ENCODE measurements around the gene CASZ1. TPM values are rescaled to one million over a fixed set of nuclear protein-coding genes. Genes with fewer than 3 reads are reported as not detected.
A peak's percentile ranks its signal among the peaks of the same experiment; 100 is the strongest.

CASZ1 gene
- total RNA-seq, 1 experiment from 2014 or later: 2.3 TPM

GRCh38 chr1:10688409-10688786 is 108.0 kb downstream of the CASZ1 start:
- peaks cover 28% of the 10 kb centered on the region for H3K4me1 ChIP-seq

GRCh38 chr1:10687782-10688408 is 108.6 kb downstream of the CASZ1 start:
- H3K27ac ChIP-seq: no peak overlapping the region
- H3K4me3 ChIP-seq: no peak overlapping the region
- H3K9me3 ChIP-seq (replicated peaks): no peaks in the 10 kb centered on the region
- peaks cover 31% of the 10 kb centered on the region for H3K4me1 ChIP-seq
- peaks cover 4% of the 10 kb centered on the region; the same call in 1 of the 2 replicates for H3K27me3 ChIP-seq
- no peaks in the 10 kb centered on the region for H3K36me3 ChIP-seq
- no peak for DNase-seq

More at GRCh38 chr1:10688409-10688786, 108.0 kb downstream of the CASZ1 start:
- no peaks in the 10 kb centered on the region for H3K9me3 ChIP-seq (replicated peaks)
- no peak overlapping the region for H3K4me3 ChIP-seq
- DNase-seq: no peak
- peaks cover 5% of the 10 kb centered on the region; the same call in 1 of the 2 replicates for H3K27me3 ChIP-seq
- H3K36me3 ChIP-seq: no peaks in the 10 kb centered on the region
- H3K27ac ChIP-seq: no peak overlapping the region

- H3K27ac ChIP-seq: no peak overlapping the region
- H3K4me3 ChIP-seq: no peak overlapping the region
- H3K9me3 ChIP-seq (replicated peaks): no peaks in the 10 kb centered on the region
- peaks cover 37% of the 10 kb centered on the region for H3K4me1 ChIP-seq
- no peaks in the 10 kb centered on the region for H3K27me3 ChIP-seq
- no peaks in the 10 kb centered on the region for H3K36me3 ChIP-seq
- DNase-seq: no peak
These were observed 109.2 kb downstream of the CASZ1 start for GRCh38 chr1:10687251-10687651.

GRCh38 chr1:10686404-10687040 is 109.9 kb downstream of the CASZ1 start:
- Histone ChIP-seq H3K27me3 (no peaks in the 10 kb centered on the region), H3K36me3 (no peaks in the 10 kb centered on the region), H3K4me3 (no peak overlapping the region), H3K9me3 (replicated peaks) (no peaks in the 10 kb centered on the region), H3K4me1 (peaks cover 45% of the 10 kb centered on the region), H3K27ac (peak overlapping the region; percentile 70)
- DNase-seq: no peak

DNA sequence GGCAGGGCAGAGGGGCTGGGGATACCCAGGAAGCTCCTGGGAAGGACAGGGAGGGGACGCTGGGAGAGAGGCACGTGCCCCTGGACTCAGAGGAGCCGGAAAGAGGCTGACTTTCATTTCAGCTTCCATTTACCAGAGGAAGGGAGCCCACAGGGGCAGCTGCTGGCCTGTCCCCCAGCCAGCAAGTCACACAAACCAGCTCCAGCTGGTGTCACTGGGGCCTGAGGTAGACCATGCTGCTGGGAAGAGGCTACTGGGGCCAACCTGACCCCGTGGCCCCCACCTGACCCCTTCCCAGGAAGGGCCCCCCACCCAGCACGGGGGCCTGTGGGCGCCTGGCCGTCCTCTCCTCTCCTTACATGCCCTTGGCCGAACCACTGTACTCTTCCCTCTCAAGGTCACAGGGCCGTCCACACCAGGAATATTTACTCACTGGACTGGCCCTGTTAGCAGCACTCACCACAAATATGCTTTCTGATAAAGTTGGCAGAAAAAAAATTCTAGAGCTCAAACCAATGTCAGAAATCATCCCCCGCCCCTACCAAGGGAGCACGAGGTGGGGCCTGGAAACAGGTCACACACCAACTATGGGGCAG is 110.5 kb downstream of the CASZ1 start:
- H3K27me3 ChIP-seq: no peaks in the 10 kb centered on the region
- H3K36me3 ChIP-seq: no peaks in the 10 kb centered on the region
- no peaks in the 10 kb centered on the region for H3K9me3 ChIP-seq (replicated peaks)
- DNase-seq: peak in 1 of 2 experiments; percentile 78
- peak overlapping the region; percentile 7 for H3K4me3 ChIP-seq
- peaks cover 51% of the 10 kb centered on the region for H3K4me1 ChIP-seq
- peak overlapping the region; percentile 70 for H3K27ac ChIP-seq

DNA sequence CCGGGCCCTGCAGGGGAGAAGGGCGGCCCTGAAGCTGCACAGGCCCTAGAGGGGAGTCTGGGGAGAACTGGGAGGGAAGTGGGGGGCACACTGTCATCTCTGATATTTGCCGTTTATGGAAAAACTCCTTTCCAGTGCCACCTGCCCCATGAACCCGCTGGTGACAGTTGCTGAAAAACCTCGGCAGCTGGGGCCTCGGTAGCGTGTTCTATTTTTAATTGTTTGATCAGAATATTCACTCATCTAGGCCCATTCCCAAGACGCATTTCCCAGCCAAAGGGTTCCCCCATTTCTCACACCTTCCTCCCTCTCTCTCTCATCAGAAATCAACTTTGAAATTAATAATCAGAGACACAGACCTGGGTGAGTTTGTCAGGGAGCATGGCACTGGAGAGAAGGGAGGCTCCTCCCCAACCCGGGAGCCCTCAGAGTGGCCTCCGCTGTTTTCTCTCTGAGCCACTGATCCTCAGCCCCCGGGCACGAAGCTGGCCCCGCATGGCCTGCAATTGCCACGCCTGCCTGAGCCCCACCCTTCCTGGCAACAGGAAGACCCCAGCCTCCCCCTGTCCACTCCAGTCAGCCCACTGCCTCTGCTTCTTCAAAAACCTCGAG is 111.1 kb downstream of the CASZ1 start:
- H3K4me3 ChIP-seq: peak overlapping the region; percentile 7
- no peaks in the 10 kb centered on the region for H3K27me3 ChIP-seq
- H3K9me3 ChIP-seq (replicated peaks): no peaks in the 10 kb centered on the region
- no peaks in the 10 kb centered on the region for H3K36me3 ChIP-seq
- DNase-seq: peak; percentile 69 to 75
- peak overlapping the region; percentile 70 for H3K27ac ChIP-seq
- peaks cover 57% of the 10 kb centered on the region for H3K4me1 ChIP-seq

DNA sequence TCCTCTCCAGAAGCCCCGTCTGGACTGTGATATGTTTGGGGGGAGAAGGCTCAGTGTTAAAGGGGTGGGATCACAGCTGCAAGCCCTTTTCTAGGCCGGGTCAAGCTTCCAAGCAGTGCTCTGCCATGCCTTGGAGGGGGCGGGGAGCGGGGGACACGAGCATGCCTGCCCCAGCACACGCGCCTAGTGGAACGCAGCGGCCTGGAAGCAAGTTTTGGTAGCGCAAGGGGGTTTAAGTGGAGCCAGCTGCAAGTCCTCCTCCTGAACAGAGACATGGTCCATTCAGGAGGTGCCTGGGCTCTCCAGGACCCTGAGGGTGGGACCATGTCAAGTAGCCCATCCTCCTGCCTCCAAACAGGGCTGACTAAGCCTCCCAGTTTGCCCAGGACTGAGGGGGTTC is 112.2 kb downstream of the CASZ1 start:
- no peaks in the 10 kb centered on the region for H3K9me3 ChIP-seq (replicated peaks)
- H3K36me3 ChIP-seq: no peaks in the 10 kb centered on the region
- no peak for DNase-seq
- H3K4me3 ChIP-seq: no peak overlapping the region
- peaks cover 64% of the 10 kb centered on the region for H3K4me1 ChIP-seq
- no peaks in the 10 kb centered on the region for H3K27me3 ChIP-seq
- H3K27ac ChIP-seq: no peak overlapping the region

DNA sequence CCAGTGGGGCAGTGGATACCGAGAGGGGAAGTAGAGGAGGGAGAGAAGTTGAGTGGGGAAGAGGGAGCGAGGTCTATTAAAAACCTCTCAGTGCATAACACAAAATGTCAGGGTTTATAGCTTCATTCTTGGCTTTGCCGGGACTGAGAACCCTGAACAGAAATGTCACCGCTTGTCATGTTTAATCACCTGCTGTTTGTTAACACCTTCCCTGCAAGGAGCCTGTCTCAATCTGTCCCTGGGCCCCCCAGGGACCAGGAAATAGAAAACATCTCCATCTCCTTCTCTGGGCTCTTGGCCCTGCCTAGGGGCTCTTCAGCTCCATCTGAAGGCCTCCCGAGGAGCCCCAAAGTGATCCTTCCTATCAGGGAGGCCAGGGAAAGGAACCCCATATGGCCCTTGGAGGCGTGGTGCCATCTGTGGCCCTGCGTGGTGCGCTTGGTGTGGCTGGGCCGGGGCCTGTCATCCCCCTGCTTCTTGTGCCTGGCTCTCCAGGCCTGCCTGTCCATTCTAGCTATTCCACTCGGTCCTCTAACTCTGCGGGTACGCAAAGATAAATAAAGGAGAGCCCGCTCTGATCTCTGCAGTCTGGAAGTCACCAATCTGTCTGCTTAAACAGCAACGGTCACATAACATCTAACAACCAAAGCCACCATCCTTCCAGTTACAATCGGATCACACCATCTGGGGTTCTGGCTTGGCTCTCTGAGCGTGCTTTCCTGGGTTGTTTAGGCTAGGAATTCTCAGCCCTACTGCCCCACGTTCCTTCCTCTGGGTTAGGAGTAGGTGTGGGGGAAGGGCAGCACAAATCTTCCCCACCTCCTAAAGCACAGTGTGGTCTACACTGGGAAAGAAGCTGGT is 113.8 kb downstream of the CASZ1 start:
- H3K27me3 ChIP-seq: no peaks in the 10 kb centered on the region
- H3K27ac ChIP-seq: peak overlapping the region; percentile 96
- DNase-seq: no peak
- H3K4me3 ChIP-seq: peak overlapping the region; percentile 28
- H3K9me3 ChIP-seq (replicated peaks): no peaks in the 10 kb centered on the region
- H3K4me1 ChIP-seq: peaks cover 76% of the 10 kb centered on the region
- H3K36me3 ChIP-seq: no peaks in the 10 kb centered on the region

DNA sequence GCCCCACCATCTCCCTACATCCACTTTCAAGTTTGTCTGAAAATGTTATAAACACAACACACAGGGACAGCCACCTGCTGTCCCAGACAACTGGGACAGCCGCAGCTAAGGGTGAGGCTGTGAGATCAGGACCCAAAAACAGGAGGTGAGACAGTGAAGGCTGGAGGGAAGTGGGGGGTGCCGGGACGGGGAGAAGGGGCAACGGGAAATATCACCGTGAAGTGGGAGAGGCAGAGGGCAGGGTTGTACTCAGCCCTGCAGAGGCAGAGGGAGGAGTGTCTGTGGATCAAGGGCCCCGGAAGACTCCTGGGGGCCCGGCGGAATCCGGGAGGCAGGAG is 114.4 kb downstream of the CASZ1 start:
- Histone ChIP-seq H3K36me3 (no peaks in the 10 kb centered on the region), H3K4me3 (peak overlapping the region; percentile 28), H3K27ac (peak overlapping the region; percentile 96), H3K4me1 (peaks cover 80% of the 10 kb centered on the region), H3K9me3 (replicated peaks) (no peaks in the 10 kb centered on the region), H3K27me3 (no peaks in the 10 kb centered on the region)
- DNase-seq: peak in 1 of 2 experiments; percentile 56

GRCh38 chr1:10681296-10682107 is 114.9 kb downstream of the CASZ1 start:
- H3K9me3 ChIP-seq (replicated peaks): no peaks in the 10 kb centered on the region
- H3K4me1 ChIP-seq: peaks cover 80% of the 10 kb centered on the region
- no peaks in the 10 kb centered on the region for H3K27me3 ChIP-seq
- no peaks in the 10 kb centered on the region for H3K36me3 ChIP-seq
- H3K4me3 ChIP-seq: peak overlapping the region; percentile 28
- DNase-seq: peak; percentile 82 to 89
- peak overlapping the region; percentile 96 for H3K27ac ChIP-seq

GRCh38 chr1:10680487-10680886 is 116.0 kb downstream of the CASZ1 start:
- peaks cover 70% of the 10 kb centered on the region for H3K4me1 ChIP-seq
- H3K36me3 ChIP-seq: no peaks in the 10 kb centered on the region
- H3K4me3 ChIP-seq: no peak overlapping the region
- H3K9me3 ChIP-seq (replicated peaks): no peaks in the 10 kb centered on the region
- no peaks in the 10 kb centered on the region for H3K27me3 ChIP-seq
- peak in 1 of 2 experiments; percentile 27 for DNase-seq
- peak overlapping the region; percentile 96; the same call in 1 of the 2 replicates for H3K27ac ChIP-seq

- H3K4me1 ChIP-seq: peaks cover 68% of the 10 kb centered on the region
- H3K27me3 ChIP-seq: no peaks in the 10 kb centered on the region
- no peaks in the 10 kb centered on the region for H3K36me3 ChIP-seq
- peak; percentile 97 to 98 for DNase-seq
- peak overlapping the region; percentile 85 for H3K27ac ChIP-seq
- no peaks in the 10 kb centered on the region for H3K9me3 ChIP-seq (replicated peaks)
- peak overlapping the region; percentile 36 for H3K4me3 ChIP-seq
These were observed 116.8 kb downstream of the CASZ1 start for GRCh38 chr1:10679496-10680220.

DNA sequence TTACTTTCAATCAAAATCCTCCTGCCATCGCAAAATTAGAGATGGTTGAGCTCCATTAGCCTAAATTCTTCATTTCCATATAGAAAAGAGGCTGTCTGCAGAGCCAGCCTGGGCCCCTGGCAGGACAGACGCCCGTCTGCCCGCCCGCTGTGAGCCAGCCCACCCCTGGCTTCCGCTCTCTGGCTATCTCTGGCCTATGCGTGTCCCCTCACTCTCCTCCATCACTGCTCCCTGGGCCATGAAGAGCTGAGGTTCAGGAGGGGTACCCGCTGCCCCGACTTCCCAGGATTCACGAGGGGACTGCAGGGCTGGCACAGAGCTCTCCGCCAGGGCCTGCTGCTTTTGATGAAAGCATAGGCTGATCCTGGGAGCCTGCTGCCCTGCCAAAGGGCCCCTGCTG is 117.6 kb downstream of the CASZ1 start:
- Histone ChIP-seq H3K36me3 (no peaks in the 10 kb centered on the region), H3K9me3 (replicated peaks) (no peaks in the 10 kb centered on the region), H3K4me3 (peak overlapping the region; percentile 36), H3K4me1 (peaks cover 68% of the 10 kb centered on the region), H3K27ac (peak overlapping the region; percentile 85), H3K27me3 (no peaks in the 10 kb centered on the region)
- no peak for DNase-seq

Data from SJCRH30 (cell line).